ENCODE measurements around the gene RPS3A.

The RPS3A gene

GRCh38 chr4:151139814-151140213 is 40.4 kb downstream of the RPS3A start:
- no peak for TF ChIP-seq CTCF (IDR thresholded peaks at IDR 0.05; ENCODE audit: low read depth, low read length)
- H3K4me3 ChIP-seq (replicated peaks in 1 of 2; ENCODE audit: low read depth in 2 of 2, low read length in 2 of 2), result no peak overlapping the region

GRCh38 chr4:151142758-151143157 is 43.3 kb downstream of the RPS3A start:
- DNase-seq (ENCODE audit: low read depth in 2 of 2), result no peak
- H3K4me3 ChIP-seq (replicated peaks in 1 of 2; ENCODE audit: low read depth in 2 of 2, low read length in 2 of 2), result no peak overlapping the region
- no peak for TF ChIP-seq CTCF (IDR thresholded peaks at IDR 0.05; ENCODE audit: low read depth, low read length)

More at GRCh38 chr4:151139814-151140213, 40.4 kb downstream of the RPS3A start:
- no peak for DNase-seq (ENCODE audit: low read depth in 2 of 2)

GRCh38 chr4:151143162-151143561 is 43.7 kb downstream of the RPS3A start:
- no peak for TF ChIP-seq CTCF (IDR thresholded peaks at IDR 0.05; ENCODE audit: low read depth, low read length)
- no peak overlapping the region for H3K4me3 ChIP-seq (replicated peaks in 1 of 2; ENCODE audit: low read depth in 2 of 2, low read length in 2 of 2)
- DNase-seq (ENCODE audit: low read depth in 2 of 2), result peak; percentile 16 to 40

GRCh38 chr4:151143811-151144210 is 44.4 kb downstream of the RPS3A start:
- no peak for DNase-seq (ENCODE audit: low read depth in 2 of 2)
- no peak for TF ChIP-seq CTCF (IDR thresholded peaks at IDR 0.05; ENCODE audit: low read depth, low read length)
- no peak overlapping the region for H3K4me3 ChIP-seq (replicated peaks in 1 of 2; ENCODE audit: low read depth in 2 of 2, low read length in 2 of 2)

- no peak overlapping the region for H3K4me3 ChIP-seq (replicated peaks in 1 of 2; ENCODE audit: low read depth in 2 of 2, low read length in 2 of 2)
- no peak for DNase-seq (ENCODE audit: low read depth in 2 of 2)
- TF ChIP-seq CTCF (IDR thresholded peaks at IDR 0.05; ENCODE audit: low read depth, low read length), result no peak
Measured at GRCh38 chr4:151144329-151145072, 45.1 kb downstream of the RPS3A start.

- no peak for TF ChIP-seq CTCF (IDR thresholded peaks at IDR 0.05; ENCODE audit: low read depth, low read length)
- H3K4me3 ChIP-seq (replicated peaks in 1 of 2; ENCODE audit: low read depth in 2 of 2, low read length in 2 of 2), result no peak overlapping the region
- DNase-seq (ENCODE audit: low read depth in 2 of 2), result peak in 1 of 2 donors; percentile 18
Measured at GRCh38 chr4:151147000-151147399, 47.6 kb downstream of the RPS3A start.

- no peak overlapping the region for H3K4me3 ChIP-seq (replicated peaks in 1 of 2; ENCODE audit: low read depth in 2 of 2, low read length in 2 of 2)
- DNase-seq (ENCODE audit: low read depth in 2 of 2), result no peak
- no peak for TF ChIP-seq CTCF (IDR thresholded peaks at IDR 0.05; ENCODE audit: low read depth, low read length)
Measured at GRCh38 chr4:151148261-151148660, 48.8 kb downstream of the RPS3A start.
